ENCODE data around the gene REXO4. TPM values are rescaled to one million over a fixed set of nuclear protein-coding genes. Genes with fewer than 3 reads are reported as not detected.
A peak's percentile ranks its signal among the peaks of the same experiment; 100 is the strongest.

REXO4 gene
- total RNA-seq, 2 experiments from 2014 or later, result 35.7 to 45.5 TPM

GRCh38 chr9:133441571-133441970 is 23.8 kb upstream of the REXO4 start:
- Histone ChIP-seq H3K4me3 (ENCODE audit: low read depth, low read length, poor library complexity, severe bottlenecking) (no peak overlapping the region), H3K79me2 (ENCODE audit: insufficient read depth, low read depth, low read length) (no peaks in the 10 kb centered on the region), H3K27ac (ENCODE audit: low read depth, low read length, poor library complexity, severe bottlenecking) (no peak overlapping the region), H3K9me2 (ENCODE audit: insufficient read depth, low read length) (no peaks in the 10 kb centered on the region), H2AFZ (ENCODE audit: low read length) (no peak overlapping the region), H4K20me1 (ENCODE audit: insufficient read depth, low read length) (no peaks in the 10 kb centered on the region; the same call in 1 of the 2 replicates), H3K36me3 (ENCODE audit: insufficient read depth, low read length) (no peaks in the 10 kb centered on the region), H3K9me3 (ENCODE audit: low read length) (no peaks in the 10 kb centered on the region), H3K4me1 (ENCODE audit: insufficient read depth, low read length, poor library complexity, severe bottlenecking) (peaks cover 9% of the 10 kb centered on the region), H3K4me2 (ENCODE audit: low read length) (peak overlapping the region; percentile 33; the same call in 1 of the 2 replicates)
- peak; percentile 31 for DNase-seq (ENCODE audit: low spot score)
- no TSS peak for BruUV-seq (replicated peaks)
- intact Hi-C loops (cut with micrococcal nuclease; ENCODE audit: unreplicated experiment), result no loop called here
- no peak for TF ChIP-seq EZH2phosphoT487 (IDR thresholded peaks at IDR 0.05; ENCODE audit: borderline replicate concordance, low read depth, low read length)
- TF ChIP-seq, protein P1, sequence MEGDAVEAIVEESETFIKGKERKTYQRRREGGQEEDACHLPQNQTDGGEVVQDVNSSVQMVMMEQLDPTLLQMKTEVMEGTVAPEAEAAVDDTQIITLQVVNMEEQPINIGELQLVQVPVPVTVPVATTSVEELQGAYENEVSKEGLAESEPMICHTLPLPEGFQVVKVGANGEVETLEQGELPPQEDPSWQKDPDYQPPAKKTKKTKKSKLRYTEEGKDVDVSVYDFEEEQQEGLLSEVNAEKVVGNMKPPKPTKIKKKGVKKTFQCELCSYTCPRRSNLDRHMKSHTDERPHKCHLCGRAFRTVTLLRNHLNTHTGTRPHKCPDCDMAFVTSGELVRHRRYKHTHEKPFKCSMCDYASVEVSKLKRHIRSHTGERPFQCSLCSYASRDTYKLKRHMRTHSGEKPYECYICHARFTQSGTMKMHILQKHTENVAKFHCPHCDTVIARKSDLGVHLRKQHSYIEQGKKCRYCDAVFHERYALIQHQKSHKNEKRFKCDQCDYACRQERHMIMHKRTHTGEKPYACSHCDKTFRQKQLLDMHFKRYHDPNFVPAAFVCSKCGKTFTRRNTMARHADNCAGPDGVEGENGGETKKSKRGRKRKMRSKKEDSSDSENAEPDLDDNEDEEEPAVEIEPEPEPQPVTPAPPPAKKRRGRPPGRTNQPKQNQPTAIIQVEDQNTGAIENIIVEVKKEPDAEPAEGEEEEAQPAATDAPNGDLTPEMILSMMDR (conservative IDR thresholded peaks at IDR 0.05; ENCODE audit: low read length), result no peak
- ChIA-PET CTCF (ENCODE audit: unreplicated experiment) (no interaction called here), POLR2A (no interaction called here)

DNA sequence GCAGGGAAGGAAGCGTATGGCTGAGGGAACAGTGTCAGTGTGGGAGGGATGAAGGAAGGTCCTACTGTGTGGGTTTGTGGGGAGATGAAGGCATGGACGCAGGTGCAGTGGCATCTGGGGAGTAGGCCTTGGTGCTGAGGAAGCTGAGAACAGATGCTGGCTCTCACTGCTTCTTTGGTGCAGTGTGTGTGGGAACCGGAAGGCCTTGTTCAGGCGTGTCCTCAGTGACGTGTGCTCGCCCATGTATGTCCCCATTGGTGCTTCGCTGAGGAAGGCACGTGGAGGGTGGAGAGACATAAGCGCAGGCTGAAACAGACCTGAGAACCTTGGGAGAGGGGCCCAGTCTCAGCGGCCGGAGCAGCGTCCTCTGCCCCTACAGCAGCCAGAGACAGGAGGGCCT is 23.1 kb upstream of the REXO4 start:
- H3K9me3 ChIP-seq (ENCODE audit: low read length), result no peaks in the 10 kb centered on the region
- no peak for DNase-seq (ENCODE audit: low spot score)
- no peak overlapping the region for H3K27ac ChIP-seq (ENCODE audit: low read depth, low read length, poor library complexity, severe bottlenecking)
- no TSS peak for BruUV-seq (replicated peaks)
- no peak overlapping the region for H3K4me2 ChIP-seq (ENCODE audit: low read length)
- POLR2A ChIA-PET, result no interaction called here
- no peak overlapping the region for H3K4me3 ChIP-seq (ENCODE audit: low read depth, low read length, poor library complexity, severe bottlenecking)
- H3K9me2 ChIP-seq (ENCODE audit: insufficient read depth, low read length), result no peaks in the 10 kb centered on the region
- CTCF ChIA-PET (ENCODE audit: unreplicated experiment), result no interaction called here
- no peak overlapping the region for H2AFZ ChIP-seq (ENCODE audit: low read length)
- no peaks in the 10 kb centered on the region for H4K20me1 ChIP-seq (ENCODE audit: insufficient read depth, low read length)
- no peaks in the 10 kb centered on the region for H3K79me2 ChIP-seq (ENCODE audit: insufficient read depth, low read depth, low read length)
- peaks cover 9% of the 10 kb centered on the region for H3K4me1 ChIP-seq (ENCODE audit: insufficient read depth, low read length, poor library complexity, severe bottlenecking)
- no peaks in the 10 kb centered on the region for H3K36me3 ChIP-seq (ENCODE audit: insufficient read depth, low read length)
- intact Hi-C loops (cut with micrococcal nuclease; ENCODE audit: unreplicated experiment), result no loop called here
- no peak for TF ChIP-seq EZH2phosphoT487 (IDR thresholded peaks at IDR 0.05; ENCODE audit: borderline replicate concordance, low read depth, low read length)
- TF ChIP-seq, protein P1 (conservative IDR thresholded peaks at IDR 0.05; ENCODE audit: low read length), result no peak

DNA sequence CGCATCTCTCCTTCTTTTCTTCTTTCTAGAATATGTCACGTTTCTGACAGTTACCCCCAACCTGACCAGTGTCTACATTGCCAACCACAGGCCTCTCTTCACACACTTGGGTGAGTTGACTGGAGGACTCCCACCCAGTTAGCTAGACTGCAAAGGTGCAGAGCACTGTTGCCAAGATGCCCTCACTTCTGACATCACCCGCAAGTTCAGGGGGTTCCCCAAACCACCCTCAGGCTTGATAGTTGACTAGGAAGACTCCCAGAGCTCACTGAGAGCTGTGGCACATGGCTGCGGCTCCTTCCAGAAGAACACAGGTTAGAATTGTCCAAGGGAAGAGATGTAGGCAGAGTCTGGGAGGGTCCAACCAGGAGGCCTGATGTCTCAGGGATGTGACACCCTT is 21.5 kb upstream of the REXO4 start:
- Histone ChIP-seq H3K36me3 (ENCODE audit: insufficient read depth, low read length) (no peaks in the 10 kb centered on the region), H3K9me3 (ENCODE audit: low read length) (no peaks in the 10 kb centered on the region), H3K4me3 (ENCODE audit: low read depth, low read length, poor library complexity, severe bottlenecking) (no peak overlapping the region), H3K27ac (ENCODE audit: low read depth, low read length, poor library complexity, severe bottlenecking) (no peak overlapping the region), H2AFZ (ENCODE audit: low read length) (no peak overlapping the region), H3K4me2 (ENCODE audit: low read length) (no peak overlapping the region), H3K4me1 (ENCODE audit: insufficient read depth, low read length, poor library complexity, severe bottlenecking) (peaks cover 9% of the 10 kb centered on the region), H4K20me1 (ENCODE audit: insufficient read depth, low read length) (no peaks in the 10 kb centered on the region), H3K79me2 (ENCODE audit: insufficient read depth, low read depth, low read length) (no peaks in the 10 kb centered on the region), H3K9me2 (ENCODE audit: insufficient read depth, low read length) (no peaks in the 10 kb centered on the region)
- intact Hi-C loops (cut with micrococcal nuclease; ENCODE audit: unreplicated experiment), result no loop called here
- TF ChIP-seq, protein P1 (conservative IDR thresholded peaks at IDR 0.05; ENCODE audit: low read length), result no peak
- no peak for TF ChIP-seq EZH2phosphoT487 (IDR thresholded peaks at IDR 0.05; ENCODE audit: borderline replicate concordance, low read depth, low read length)
- ChIA-PET POLR2A (interaction anchor here (0.5 kb wide), 1 partner anchor 1410 kb away, joined by 3 read pairs; no protein-coding TSS in a partner anchor), CTCF (ENCODE audit: unreplicated experiment) (no interaction called here)
- no peak for DNase-seq (ENCODE audit: low spot score)
- no TSS peak for BruUV-seq (replicated peaks)
